HepG2 (cell line): ENCODE results near the gene UBE2C. TPM values are rescaled to one million over a fixed set of nuclear protein-coding genes. Genes with fewer than 3 reads are reported as not detected.

Experiments
- ADNP ChIP-seq: sonication (generic); formaldehyde crosslinking; IDR thresholded peaks from 2 replicates; pipeline ENCODE4 v1.4.0; 2020; ENCODE audit warnings: missing genetic modification reagents
- AKAP8 ChIP-seq: sonication (generic); formaldehyde crosslinking; IDR thresholded peaks from 2 replicates; pipeline ENCODE4 v1.5.1; 2020; ENCODE audit warnings: mild to moderate bottlenecking, missing genetic modification reagents
- ARNT2 ChIP-seq: sonication (generic); formaldehyde crosslinking; IDR thresholded peaks from 2 replicates; pipeline ENCODE4 v1.8.0; 2022; ENCODE audit warnings: mild to moderate bottlenecking, low read depth, missing genetic modification reagents, moderate library complexity
- ELF3 ChIP-seq: IDR thresholded peaks from 2 replicates; pipeline ENCODE4 v1.6.1; 2016; ENCODE audit warnings: missing genetic modification reagents, missing compliant biosample characterization
- ESRRA ChIP-seq: sonication (generic); formaldehyde crosslinking; IDR thresholded peaks from 2 replicates; pipeline ENCODE4 v1.5.1; 2020; ENCODE audit warnings: mild to moderate bottlenecking, low read depth, missing genetic modification reagents
- ETV5 ChIP-seq: IDR thresholded peaks from 2 replicates; pipeline ENCODE4 v1.6.1; 2018; ENCODE audit warnings: missing biosample characterization, missing genetic modification reagents, inconsistent platforms, borderline replicate concordance
- FOXP4 ChIP-seq: sonication (generic); formaldehyde crosslinking; IDR thresholded peaks from 2 replicates; pipeline ENCODE4 v1.4.0; 2020; ENCODE audit warnings: missing genetic modification reagents
- GATAD2A ChIP-seq: IDR thresholded peaks from 2 replicates; pipeline ENCODE4 v1.6.1; 2016
- HNF4A ChIP-seq: sonication (generic); formaldehyde crosslinking; IDR thresholded peaks from 2 replicates; pipeline ENCODE4 v1.4.0; 2020; ENCODE audit warnings: missing genetic modification reagents
- KAT8 ChIP-seq: IDR thresholded peaks from 2 replicates; pipeline ENCODE4 v1.6.1; 2016; ENCODE audit warnings: missing genetic modification reagents, missing compliant biosample characterization
- NONO ChIP-seq, 2 experiments: fragments of 450-650 bp in 1 of 2; sonication (generic) in 1 of 2; formaldehyde crosslinking in 1 of 2; IDR thresholded peaks in 1 of 2; conservative IDR thresholded peaks in 1 of 2; 2 replicates each; pipeline versions ENCODE4 v1.6.1 to v1.8.0; 2017 to 2022; ENCODE audit warnings: mild to moderate bottlenecking in 1 of 2, missing genetic modification reagents in 1 of 2, moderate library complexity in 1 of 2
- NR1H2 ChIP-seq: sonication (generic); formaldehyde crosslinking; IDR thresholded peaks from 2 replicates; pipeline ENCODE4 v1.8.1; 2022; ENCODE audit warnings: low read depth, missing genetic modification reagents, borderline replicate concordance
- PHF8 ChIP-seq: sonication (generic); formaldehyde crosslinking; IDR thresholded peaks from 2 replicates; pipeline ENCODE4 v1.5.0; 2020; ENCODE audit warnings: missing genetic modification reagents
- PRPF4 ChIP-seq: fragments of 200-400 bp; formaldehyde crosslinking; IDR thresholded peaks from 2 replicates; pipeline ENCODE4 v1.6.1; 2016; ENCODE audit warnings: low read length, low read depth; ENCODE audit not compliant: poor library complexity, severe bottlenecking
- RBM22 ChIP-seq: fragments of 200-400 bp; formaldehyde crosslinking; optimal IDR thresholded peaks from 2 replicates; pipeline ENCODE3; 2017; ENCODE audit warnings: mild to moderate bottlenecking, low read length, moderate library complexity
- SP5 ChIP-seq: IDR thresholded peaks from 2 replicates; pipeline ENCODE4 v1.6.1; 2016; ENCODE audit warnings: low read depth, borderline replicate concordance
- TFDP2 ChIP-seq: sonication (generic); formaldehyde crosslinking; IDR thresholded peaks from 2 replicates; pipeline ENCODE4 v1.4.0; 2020; ENCODE audit warnings: missing genetic modification reagents
- YY1 ChIP-seq: IDR thresholded peaks from 2 replicates; pipeline ENCODE4 v1.6.1; 2011; ENCODE audit warnings: low read length, low read depth, moderate library complexity, mild to moderate bottlenecking; ENCODE audit not compliant: insufficient read depth, insufficient replicate concordance
- ZMYM2 ChIP-seq: sonication (generic); formaldehyde crosslinking; IDR thresholded peaks from 2 replicates; pipeline ENCODE4 v1.8.0; 2022; ENCODE audit warnings: mild to moderate bottlenecking, missing genetic modification reagents
- ZNF263 ChIP-seq: sonication (generic); formaldehyde crosslinking; IDR thresholded peaks from 2 replicates; pipeline ENCODE4 v1.4.0; 2020; ENCODE audit warnings: missing genetic modification reagents
- ZNF264 ChIP-seq: sonication (generic); formaldehyde crosslinking; IDR thresholded peaks from 2 replicates; pipeline ENCODE4 v1.4.0; 2020; ENCODE audit warnings: missing genetic modification reagents
- ZNF274 ChIP-seq: sonication (generic); formaldehyde crosslinking; IDR thresholded peaks from 2 replicates; pipeline ENCODE4 v1.5.1; 2020; ENCODE audit warnings: mild to moderate bottlenecking, missing genetic modification reagents
- ZNF598 ChIP-seq: sonication (generic); formaldehyde crosslinking; IDR thresholded peaks from 2 replicates; pipeline ENCODE4 v1.5.1; 2020; ENCODE audit warnings: mild to moderate bottlenecking, missing genetic modification reagents, borderline replicate concordance
- ZNF670 ChIP-seq: sonication (generic); formaldehyde crosslinking; IDR thresholded peaks from 2 replicates; pipeline ENCODE4 v1.8.0; 2022; ENCODE audit warnings: mild to moderate bottlenecking, missing genetic modification reagents, borderline replicate concordance
- polyA plus RNA-seq, 8 experiments: library from polyadenylated mRNA; depleted of rRNA in 3 of 8; stranded (reverse) in 7 of 8; unstranded in 1 of 8; fragments of >200 nt; fragmentation: Illumina TruSeq in 4 of 8; extraction: Trizol in 4 of 8; gene quantifications; 2 replicates each; pipeline versions ENCODE4 v1.2.1 to v1.2.3, GENCODE V29; 2011 to 2016; ENCODE audit warnings: low read depth in 4 of 8, missing spikeins in 1 of 8, mixed read lengths in 1 of 8; ENCODE audit not compliant: insufficient read depth in 1 of 8
- total RNA-seq, 5 experiments: library from RNA; depleted of rRNA; stranded (reverse); fragments of >200 nt; fragmentation: Illumina TruSeq; extraction: Trizol; gene quantifications; 2 replicates each; pipeline ENCODE4 v1.2.3, GENCODE V29; 2016; ENCODE audit warnings: low read depth in 1 of 5

UBE2C gene
- total and polyA plus RNA-seq, 2 of the 13 experiments (the other 11 are each of a cell fraction or from before 2014, with no cell fraction given) = 100 to 123 TPM

GRCh38 chr20:45861221-45862075 is 49.0 kb downstream of the UBE2C start (continued):
- TF ChIP-seq ZNF598 (0 out of 2 replicates have a peak, but pooled peaks have one; percentile 61), ZMYM2 (CRISPR knock-in tag) (peak; percentile 69; the same call in 1 of the 2 replicates), KAT8 (CRISPR knock-in tag) (peak; percentile 44; the same call in 1 of the 2 replicates), YY1 (no peak), NONO (IDR thresholded peaks at IDR 0.05) (no peak), NONO (CRISPR knock-in tag; conservative IDR thresholded peaks at IDR 0.05) (0 out of 2 replicates have a peak, but pooled peaks have one; percentile 24), RBM22 (no peak), GATAD2A (peak; percentile 42; the same call in 1 of the 2 replicates), ZNF263 (CRISPR knock-in tag) (peak; percentile 29; the same call in 1 of the 2 replicates), ZNF670 (0 out of 2 replicates have a peak, but pooled peaks have one; percentile 52), ADNP (CRISPR knock-in tag) (no peak), ETV5 (CRISPR knock-in tag) (peak; percentile 31; the same call in 1 of the 2 replicates), PRPF4 (no peak), PHF8 (CRISPR knock-in tag) (no peak), FOXP4 (CRISPR knock-in tag) (peak; percentile 72), NR1H2 (CRISPR knock-in tag) (0 out of 2 replicates have a peak, but pooled peaks have one; percentile 44), TFDP2 (CRISPR knock-in tag) (no peak), ESRRA (CRISPR knock-in tag) (peak; percentile 69), ZNF264 (0 out of 2 replicates have a peak, but pooled peaks have one; percentile 22), AKAP8 (CRISPR knock-in tag) (0 out of 2 replicates have a peak, but pooled peaks have one; percentile 68), SP5 (CRISPR knock-in tag) (peak; percentile 75), ZNF274 (CRISPR knock-in tag) (peak; percentile 58; the same call in 1 of the 2 replicates), ARNT2 (peak; percentile 39; the same call in 1 of the 2 replicates), HNF4A (CRISPR knock-in tag) (peak; percentile 64), ELF3 (0 out of 2 replicates have a peak, but pooled peaks have one; percentile 32)
